ENCODE results near the gene IRF2BP2.

DNA sequence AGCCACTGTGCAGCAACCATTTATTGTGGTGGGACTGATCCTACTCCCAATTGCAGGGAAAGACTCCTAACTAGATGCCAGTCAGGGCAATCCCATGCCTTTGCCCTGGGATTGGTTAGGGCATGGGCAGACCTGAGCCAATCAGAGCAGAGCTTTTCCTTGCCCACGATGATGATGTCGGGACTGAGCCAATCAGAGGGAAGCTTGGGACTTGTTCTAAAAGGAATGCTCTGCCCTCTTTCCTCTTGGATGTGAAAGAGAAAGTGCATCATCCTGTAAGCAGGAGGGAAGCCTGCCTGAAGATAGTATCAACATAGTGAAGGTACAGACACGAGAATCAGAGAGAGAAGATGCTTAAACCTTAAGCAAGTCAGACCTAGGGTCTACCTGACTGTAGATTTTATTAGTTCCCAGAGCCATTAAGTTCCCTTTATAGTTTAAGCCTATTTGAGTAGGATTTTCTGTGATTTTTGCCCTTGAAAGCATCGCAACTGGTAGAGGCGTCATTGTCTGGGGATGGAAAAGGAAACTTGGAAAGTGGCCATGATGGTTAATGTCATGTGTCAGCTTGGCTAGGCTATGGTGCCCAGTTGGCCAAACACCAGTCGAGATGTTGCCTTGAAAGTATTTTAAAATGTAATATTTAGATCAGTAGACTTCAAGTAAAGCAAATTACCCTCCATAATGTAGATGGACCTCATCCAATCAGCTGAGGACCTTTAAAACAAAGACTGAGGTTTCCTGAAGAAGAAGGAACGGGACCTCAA, 19.9 kb downstream of the IRF2BP2 start:
- TF ChIP-seq, protein P1, sequence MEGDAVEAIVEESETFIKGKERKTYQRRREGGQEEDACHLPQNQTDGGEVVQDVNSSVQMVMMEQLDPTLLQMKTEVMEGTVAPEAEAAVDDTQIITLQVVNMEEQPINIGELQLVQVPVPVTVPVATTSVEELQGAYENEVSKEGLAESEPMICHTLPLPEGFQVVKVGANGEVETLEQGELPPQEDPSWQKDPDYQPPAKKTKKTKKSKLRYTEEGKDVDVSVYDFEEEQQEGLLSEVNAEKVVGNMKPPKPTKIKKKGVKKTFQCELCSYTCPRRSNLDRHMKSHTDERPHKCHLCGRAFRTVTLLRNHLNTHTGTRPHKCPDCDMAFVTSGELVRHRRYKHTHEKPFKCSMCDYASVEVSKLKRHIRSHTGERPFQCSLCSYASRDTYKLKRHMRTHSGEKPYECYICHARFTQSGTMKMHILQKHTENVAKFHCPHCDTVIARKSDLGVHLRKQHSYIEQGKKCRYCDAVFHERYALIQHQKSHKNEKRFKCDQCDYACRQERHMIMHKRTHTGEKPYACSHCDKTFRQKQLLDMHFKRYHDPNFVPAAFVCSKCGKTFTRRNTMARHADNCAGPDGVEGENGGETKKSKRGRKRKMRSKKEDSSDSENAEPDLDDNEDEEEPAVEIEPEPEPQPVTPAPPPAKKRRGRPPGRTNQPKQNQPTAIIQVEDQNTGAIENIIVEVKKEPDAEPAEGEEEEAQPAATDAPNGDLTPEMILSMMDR (IDR thresholded peaks at IDR 0.05; ENCODE audit: low read length) = no peak
- no peak for TF ChIP-seq EZH2phosphoT487 (IDR thresholded peaks at IDR 0.05; ENCODE audit: low read length)
